Coronary artery (tissue), 2 donors: ENCODE data around the gene KRT33A.
"Not testable (repeated sequence)": the region's sequence is repeated elsewhere in the genome, so short reads cannot be mapped to it uniquely, and the experiment has no call there.

Source experiments
- DNase-seq: peaks from one replicate; pipeline ENCODE4 v3.0.0-alpha.2; 2017; ENCODE audit warnings: low spot score
- H3K27ac ChIP-seq, 2 donors: fragments of 200-600 bp; sonication (generic); one replicate each; pipeline ENCODE4 v1.5.1; 2016 to 2019
- H3K4me3 ChIP-seq: fragments of 200-600 bp; sonication (generic); 2 replicates; pipeline ENCODE4 v1.5.1; 2016; ENCODE audit warnings: mild to moderate bottlenecking, moderate library complexity
- TF ChIP-seq, protein P1 (sequence below): fragments of 200-600 bp; sonication (generic); IDR thresholded peaks from one replicate; pipeline ENCODE4 v1.5.1; 2019; ENCODE audit warnings: antibody characterized with exemption

KRT33A gene

DNA sequence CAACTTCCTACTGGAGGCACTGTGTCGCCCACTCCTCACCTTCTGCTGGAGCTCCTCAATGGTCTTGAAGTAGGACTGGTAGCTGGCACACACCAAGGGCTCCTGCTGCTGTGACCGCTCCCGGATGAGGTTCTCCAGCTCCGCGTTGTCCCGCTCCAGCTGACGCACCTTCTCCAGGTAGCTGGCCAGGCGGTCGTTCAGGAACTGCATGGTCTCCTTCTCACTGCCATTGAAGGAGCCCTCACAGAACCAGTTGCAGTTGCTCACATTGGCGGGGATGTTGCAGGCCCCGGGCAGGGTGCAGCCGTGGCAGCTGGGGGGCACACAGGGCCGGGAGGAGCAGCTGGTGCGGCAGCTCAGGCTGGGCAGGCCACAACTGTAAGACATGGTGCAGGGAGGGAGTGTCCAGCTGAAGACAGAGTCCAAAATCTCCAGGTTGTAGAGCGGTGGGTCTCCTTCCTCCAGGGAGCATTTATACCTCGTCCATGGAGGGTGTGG is at the start of gene KRT33A:
Gene KRT33A, minus strand, starts transcription at position 448 of the 498 bp plus-strand sequence. Its CDS starts 61 bp downstream, at position 387.
- not testable (repeated sequence) for DNase-seq, H3K27ac ChIP-seq, H3K4me3 ChIP-seq

DNA sequence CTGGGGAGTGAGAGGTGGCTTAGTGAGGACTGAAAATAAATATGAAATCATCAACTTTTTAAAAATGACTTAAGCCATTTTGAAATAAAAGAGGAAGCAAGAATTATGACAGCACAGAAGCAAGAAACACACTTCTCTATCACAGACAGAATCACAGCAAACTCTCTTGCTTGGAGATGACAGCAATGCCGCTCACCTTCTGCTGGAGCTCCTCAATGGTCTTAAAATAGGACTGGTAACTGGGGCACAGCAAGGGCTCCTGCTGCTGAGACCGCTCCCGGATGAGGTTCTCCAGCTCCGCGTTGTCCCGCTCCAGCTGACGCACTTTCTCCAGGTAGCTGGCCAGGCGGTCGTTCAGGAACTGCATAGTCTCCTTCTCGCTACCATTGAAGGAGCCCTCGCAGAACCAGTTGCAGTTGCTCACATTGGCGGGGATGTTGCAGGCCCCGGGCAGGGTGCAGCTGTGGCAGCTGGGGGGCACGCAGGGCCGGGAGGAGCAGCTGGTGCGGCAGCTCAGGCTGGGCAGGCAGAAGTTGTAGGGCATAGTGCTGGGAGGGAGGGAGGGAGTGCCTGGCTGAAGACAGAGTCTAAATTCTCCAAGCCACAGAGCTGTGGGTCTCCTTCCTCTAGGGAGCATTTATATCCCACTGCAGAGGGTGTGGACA is 46.5 kb upstream of the KRT33A start, which contains the start of gene KRT31:
Gene KRT31, minus strand, starts transcription at position 613 of the 665 bp plus-strand sequence. Its CDS starts 69 bp downstream, at position 544.
- TF ChIP-seq, protein P1, sequence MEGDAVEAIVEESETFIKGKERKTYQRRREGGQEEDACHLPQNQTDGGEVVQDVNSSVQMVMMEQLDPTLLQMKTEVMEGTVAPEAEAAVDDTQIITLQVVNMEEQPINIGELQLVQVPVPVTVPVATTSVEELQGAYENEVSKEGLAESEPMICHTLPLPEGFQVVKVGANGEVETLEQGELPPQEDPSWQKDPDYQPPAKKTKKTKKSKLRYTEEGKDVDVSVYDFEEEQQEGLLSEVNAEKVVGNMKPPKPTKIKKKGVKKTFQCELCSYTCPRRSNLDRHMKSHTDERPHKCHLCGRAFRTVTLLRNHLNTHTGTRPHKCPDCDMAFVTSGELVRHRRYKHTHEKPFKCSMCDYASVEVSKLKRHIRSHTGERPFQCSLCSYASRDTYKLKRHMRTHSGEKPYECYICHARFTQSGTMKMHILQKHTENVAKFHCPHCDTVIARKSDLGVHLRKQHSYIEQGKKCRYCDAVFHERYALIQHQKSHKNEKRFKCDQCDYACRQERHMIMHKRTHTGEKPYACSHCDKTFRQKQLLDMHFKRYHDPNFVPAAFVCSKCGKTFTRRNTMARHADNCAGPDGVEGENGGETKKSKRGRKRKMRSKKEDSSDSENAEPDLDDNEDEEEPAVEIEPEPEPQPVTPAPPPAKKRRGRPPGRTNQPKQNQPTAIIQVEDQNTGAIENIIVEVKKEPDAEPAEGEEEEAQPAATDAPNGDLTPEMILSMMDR = no peak
- no peak within 1 kb of the TSS for H3K4me3 ChIP-seq
- no peak within 1 kb of the TSS for H3K27ac ChIP-seq
- DNase-seq = no peak

DNA sequence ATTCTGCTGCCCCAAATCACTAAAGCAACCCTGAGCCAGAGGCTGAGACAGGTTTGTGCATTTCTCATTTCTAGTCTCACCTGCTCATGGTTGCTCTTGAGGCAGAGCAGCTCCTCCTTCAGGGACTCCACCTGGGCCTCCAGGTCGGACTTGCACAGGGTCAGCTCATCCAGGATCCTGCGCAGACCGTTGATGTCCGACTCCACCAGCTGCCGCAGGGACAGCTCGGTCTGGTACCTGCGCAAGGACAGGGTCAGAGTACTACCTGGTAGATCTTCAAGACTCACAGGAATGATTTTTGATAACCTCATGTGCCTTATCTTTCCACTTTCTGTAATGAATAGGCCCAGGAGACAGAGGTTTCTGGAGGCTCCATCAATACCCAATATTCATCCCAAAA is 45.7 kb upstream of the KRT33A start:
- Histone ChIP-seq H3K27ac (no peak overlapping the region), H3K4me3 (no peak overlapping the region)
- TF ChIP-seq, protein P1 = no peak
- no peak for DNase-seq

DNA sequence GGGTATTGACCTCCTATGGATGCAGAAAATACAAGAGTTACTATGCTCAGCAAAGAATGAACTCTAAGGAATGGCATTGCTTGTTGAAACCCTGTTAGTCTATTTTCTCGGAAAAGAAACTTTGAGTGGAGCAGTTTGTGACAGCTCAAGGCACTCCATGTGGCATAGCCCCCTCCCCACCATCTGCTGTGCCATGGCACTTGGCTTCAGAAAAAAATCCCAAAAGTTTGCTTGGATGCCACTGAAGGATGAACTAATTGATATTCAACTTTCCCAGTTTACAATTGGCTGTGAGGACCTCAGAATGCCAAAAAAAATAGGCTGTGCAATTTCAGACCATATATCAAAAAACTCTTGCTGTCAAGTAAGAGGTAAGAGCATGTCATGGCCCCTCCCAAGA is 45.0 kb upstream of the KRT33A start:
- Histone ChIP-seq H3K27ac (no peak overlapping the region), H3K4me3 (no peak overlapping the region)
- DNase-seq = no peak
- TF ChIP-seq, protein P1 = no peak

DNA sequence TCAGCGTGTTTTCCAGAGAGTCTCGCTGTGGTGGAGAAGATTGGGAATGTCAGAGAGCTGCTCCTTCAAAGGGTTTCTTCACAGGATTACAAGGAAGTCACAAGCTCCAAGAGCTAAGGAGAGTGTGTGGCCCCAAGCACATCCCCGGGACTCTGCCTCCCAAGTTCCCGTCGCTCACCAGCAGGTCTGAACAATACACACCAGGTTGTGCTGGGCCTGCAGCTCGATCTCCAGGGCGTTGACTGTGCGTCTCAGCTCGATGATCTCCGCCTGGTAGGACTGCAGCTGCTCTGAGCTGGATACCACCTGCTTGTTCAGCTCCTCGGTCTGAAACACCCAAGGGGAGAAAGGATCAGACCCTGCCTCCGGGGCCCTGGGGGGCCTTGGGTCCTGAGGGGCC is 44.4 kb upstream of the KRT33A start:
- not testable (repeated sequence) for H3K27ac ChIP-seq, DNase-seq, H3K4me3 ChIP-seq

DNA sequence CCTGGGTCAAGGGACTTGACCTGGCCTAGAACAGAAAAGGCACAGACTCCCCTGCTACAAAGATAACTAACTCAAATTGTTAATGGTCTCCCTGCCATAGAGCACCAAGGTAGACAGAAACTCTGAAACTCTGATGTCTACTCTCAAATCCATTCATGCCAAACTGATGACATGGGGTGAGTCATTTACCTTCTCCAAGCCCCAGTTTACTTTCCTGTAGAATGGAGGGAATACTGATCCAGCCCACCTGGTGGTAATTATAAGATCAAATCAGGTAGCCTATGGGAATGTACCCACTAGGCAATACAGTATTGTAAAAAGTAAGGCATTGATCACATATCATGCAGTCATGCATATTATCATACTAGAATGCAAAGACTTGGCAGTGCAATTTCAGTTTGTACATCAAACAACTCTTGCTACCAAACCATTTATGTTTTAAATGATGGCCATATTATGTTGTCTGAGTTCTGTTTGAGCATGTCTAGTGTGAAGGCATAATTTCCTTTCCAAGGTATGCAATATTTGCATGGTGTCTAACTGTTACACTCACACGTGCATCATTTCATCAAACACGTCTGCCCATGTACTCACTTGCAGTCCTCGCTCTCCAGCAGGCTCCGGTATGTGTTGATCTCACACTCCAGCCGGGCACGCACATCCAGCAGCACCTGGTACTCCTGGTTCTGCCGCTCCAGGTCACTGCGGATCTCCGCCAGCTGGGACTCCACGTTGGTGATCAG is 43.8 kb upstream of the KRT33A start:
- Histone ChIP-seq H3K4me3 (no peak overlapping the region), H3K27ac (no peak overlapping the region)
- no peak for DNase-seq
- TF ChIP-seq, protein P1 = no peak

DNA sequence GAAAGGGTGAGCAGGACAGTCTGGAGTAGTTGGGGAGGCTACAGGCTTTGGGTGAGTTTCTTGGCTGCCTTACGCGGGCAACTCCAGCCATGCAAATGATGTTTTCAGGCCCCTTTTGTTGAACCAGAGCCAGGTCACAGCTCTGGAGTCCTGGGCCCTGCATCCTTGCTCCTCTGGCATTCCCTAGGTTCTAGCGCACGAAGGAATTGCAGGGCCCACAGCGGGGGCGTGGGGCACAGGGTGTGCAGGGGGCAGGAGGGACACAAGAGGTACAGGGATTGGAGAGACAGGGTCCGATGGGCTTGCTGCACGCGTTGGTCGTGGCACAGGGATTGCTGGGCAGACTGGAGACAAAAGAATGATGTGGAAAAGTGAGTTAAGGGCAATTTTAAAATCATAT is 43.2 kb upstream of the KRT33A start:
- no peak overlapping the region for H3K4me3 ChIP-seq
- no peak overlapping the region for H3K27ac ChIP-seq
- TF ChIP-seq, protein P1 = no peak
- DNase-seq = no peak

DNA sequence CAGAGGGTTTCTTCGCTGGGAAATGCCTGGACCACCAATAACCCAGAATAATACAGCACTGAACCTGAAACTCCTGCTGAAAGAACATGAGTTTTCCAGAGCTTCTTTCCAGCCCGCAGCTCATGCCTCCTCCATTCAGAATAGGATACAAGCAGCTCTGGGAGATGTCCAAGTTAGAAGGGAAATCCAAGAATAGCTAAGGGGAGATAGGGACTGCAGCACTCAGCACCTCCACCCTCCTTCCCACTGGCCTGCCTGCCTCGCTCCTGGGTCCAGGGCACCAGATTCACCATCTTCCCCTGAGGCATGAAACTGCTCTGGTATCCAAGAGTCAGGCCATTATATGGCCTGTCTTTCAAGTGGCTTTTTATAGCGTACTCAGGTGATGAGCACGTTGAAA is 42.7 kb upstream of the KRT33A start:
- H3K4me3 ChIP-seq = no peak overlapping the region
- DNase-seq = no peak
- TF ChIP-seq, protein P1 = no peak
- no peak overlapping the region for H3K27ac ChIP-seq
